Activated naive CD4-positive, alpha-beta T cell treated with anti-CD3 and anti-CD28 coated beads for 36 hours (primary cell): ENCODE data around the gene TEDC2. TPM values are rescaled to one million over a fixed set of nuclear protein-coding genes. Genes with fewer than 3 reads are reported as not detected.

Source experiments
- CTCF ChIA-PET: fragments of 350-600 bp; sonication (Branson Sonifier 250); formaldehyde crosslinking; loops from one replicate; lab custom pipeline; 2021; ENCODE audit warnings: antibody characterized with exemption; lab: Charles Lee
- DNase-seq: peaks from one replicate; pipeline ENCODE4 v3.0.0-alpha.2; 2020
- H3K27ac Mint-ChIP-seq: one replicate; pipeline ENCODE4 v1.8.0; 2021; ENCODE audit warnings: mild to moderate bottlenecking, mixed read lengths
- H3K27me3 Mint-ChIP-seq: one replicate; pipeline ENCODE4 v1.8.0; 2021; ENCODE audit warnings: low read depth, mixed read lengths
- H3K36me3 Mint-ChIP-seq: one replicate; pipeline ENCODE4 v1.8.0; 2021; ENCODE audit warnings: low read depth, mixed read lengths
- H3K4me1 Mint-ChIP-seq: one replicate; pipeline ENCODE4 v1.8.0; 2021; ENCODE audit warnings: low read depth, mixed read lengths
- H3K4me3 Mint-ChIP-seq: one replicate; pipeline ENCODE4 v1.8.0; 2021; ENCODE audit warnings: mild to moderate bottlenecking, moderate library complexity, mixed read lengths
- H3K9me3 Mint-ChIP-seq: one replicate; pipeline ENCODE4 v1.8.0; 2021; ENCODE audit warnings: mixed read lengths
- intact Hi-C: fragments of 100-400 bp; cut with micrococcal nuclease; formaldehyde crosslinking; loops from one replicate; pipeline ENCODE4 v1.15.1; 2023
- total RNA-seq, 2 experiments: library from RNA; stranded (reverse); gene quantifications; one replicate each; pipeline ENCODE4 v1.2.3, GENCODE V29; 2021

The TEDC2 gene
- total RNA-seq, 2 experiments from 2014 or later, result 24.2 to 24.8 TPM

- no peak overlapping the region for H3K27ac Mint-ChIP-seq
- CTCF ChIA-PET, result interaction anchor here (0.6 kb wide), 1 partner anchor 79 kb away, joined by 4 read pairs; no protein-coding TSS in a partner anchor
Measured at GRCh38 chr16:2443555-2443954, 16.4 kb upstream of the TEDC2 start.

GRCh38 chr16:2447920-2448583 lies 11.9 kb upstream of the TEDC2 start:
- Mint-ChIP-seq H3K9me3 (no peaks in the 10 kb centered on the region), H3K27me3 (no peaks in the 10 kb centered on the region), H3K27ac (no peak overlapping the region), H3K36me3 (peaks cover 39% of the 10 kb centered on the region), H3K4me1 (no peaks in the 10 kb centered on the region), H3K4me3 (no peak overlapping the region)
- CTCF ChIA-PET, result no interaction called here
- intact Hi-C loops, result no loop called here
- no peak for DNase-seq

More at GRCh38 chr16:2443555-2443954, 16.4 kb upstream of the TEDC2 start:
- no peak for DNase-seq
- Mint-ChIP-seq H3K36me3 (peaks cover 36% of the 10 kb centered on the region), H3K27me3 (no peaks in the 10 kb centered on the region), H3K4me3 (no peak overlapping the region), H3K9me3 (no peaks in the 10 kb centered on the region), H3K4me1 (peaks cover 6% of the 10 kb centered on the region)
- intact Hi-C loops, result no loop called here

- no peak overlapping the region for H3K27ac Mint-ChIP-seq
- DNase-seq, result no peak
- no peak overlapping the region for H3K4me3 Mint-ChIP-seq
- no peaks in the 10 kb centered on the region for H3K27me3 Mint-ChIP-seq
- intact Hi-C loops, result no loop called here
- H3K36me3 Mint-ChIP-seq, result peaks cover 45% of the 10 kb centered on the region
- H3K4me1 Mint-ChIP-seq, result no peaks in the 10 kb centered on the region
- CTCF ChIA-PET, result no interaction called here
- H3K9me3 Mint-ChIP-seq, result no peaks in the 10 kb centered on the region
Measured at GRCh38 chr16:2449118-2449517, 10.8 kb upstream of the TEDC2 start.

GRCh38 chr16:2450535-2450934 lies 9.4 kb upstream of the TEDC2 start:
- DNase-seq, result no peak
- CTCF ChIA-PET, result interaction anchor here (0.6 to 1.0 kb wide), 3 partner anchors 10 to 749 kb away, joined by 3 read pairs; no protein-coding TSS in a partner anchor
- H3K36me3 Mint-ChIP-seq, result peaks cover 40% of the 10 kb centered on the region
- no peaks in the 10 kb centered on the region for H3K9me3 Mint-ChIP-seq
- H3K27ac Mint-ChIP-seq, result no peak overlapping the region
- H3K4me3 Mint-ChIP-seq, result no peak overlapping the region
- intact Hi-C loops, result no loop called here
- no peaks in the 10 kb centered on the region for H3K27me3 Mint-ChIP-seq
- no peaks in the 10 kb centered on the region for H3K4me1 Mint-ChIP-seq

GRCh38 chr16:2450975-2451381 lies 8.9 kb upstream of the TEDC2 start:
- Mint-ChIP-seq H3K36me3 (peaks cover 39% of the 10 kb centered on the region), H3K4me3 (no peak overlapping the region), H3K27me3 (no peaks in the 10 kb centered on the region), H3K27ac (no peak overlapping the region), H3K4me1 (no peaks in the 10 kb centered on the region), H3K9me3 (no peaks in the 10 kb centered on the region)
- CTCF ChIA-PET, result no interaction called here
- intact Hi-C loops, result no loop called here
- DNase-seq, result no peak

- H3K4me3 Mint-ChIP-seq, result no peak overlapping the region
- H3K9me3 Mint-ChIP-seq, result no peaks in the 10 kb centered on the region
- CTCF ChIA-PET, result no interaction called here
- no peak for DNase-seq
- H3K4me1 Mint-ChIP-seq, result no peaks in the 10 kb centered on the region
- H3K36me3 Mint-ChIP-seq, result peaks cover 35% of the 10 kb centered on the region
- intact Hi-C loops, result no loop called here
- H3K27me3 Mint-ChIP-seq, result no peaks in the 10 kb centered on the region
- H3K27ac Mint-ChIP-seq, result no peak overlapping the region
Measured at GRCh38 chr16:2451851-2452320, 8.0 kb upstream of the TEDC2 start.

- CTCF ChIA-PET, result no interaction called here
- Mint-ChIP-seq H3K27ac (no peak overlapping the region), H3K4me3 (no peak overlapping the region), H3K4me1 (no peaks in the 10 kb centered on the region), H3K27me3 (no peaks in the 10 kb centered on the region), H3K9me3 (no peaks in the 10 kb centered on the region), H3K36me3 (peaks cover 37% of the 10 kb centered on the region)
- DNase-seq, result no peak
- intact Hi-C loops, result no loop called here
Measured at GRCh38 chr16:2452650-2453049, 7.3 kb upstream of the TEDC2 start.

GRCh38 chr16:2455081-2455845 lies 4.6 kb upstream of the TEDC2 start:
- Mint-ChIP-seq H3K27me3 (no peaks in the 10 kb centered on the region), H3K4me1 (peaks cover 5% of the 10 kb centered on the region), H3K27ac (peak overlapping the region; percentile 36), H3K4me3 (no peak overlapping the region), H3K36me3 (peaks cover 36% of the 10 kb centered on the region), H3K9me3 (no peaks in the 10 kb centered on the region)
- intact Hi-C loops, result no loop called here
- CTCF ChIA-PET, result no interaction called here
- DNase-seq, result peak; percentile 3

GRCh38 chr16:2456551-2457153 lies 3.3 kb upstream of the TEDC2 start:
- no peak for DNase-seq
- Mint-ChIP-seq H3K36me3 (peaks cover 30% of the 10 kb centered on the region), H3K27me3 (no peaks in the 10 kb centered on the region), H3K9me3 (no peaks in the 10 kb centered on the region), H3K4me3 (no peak overlapping the region), H3K4me1 (peaks cover 11% of the 10 kb centered on the region), H3K27ac (no peak overlapping the region)
- intact Hi-C loops, result no loop called here
- CTCF ChIA-PET, result interaction anchor here (1.5 kb wide), 1 partner anchor 16 kb away, joined by 4 read pairs; no protein-coding TSS in a partner anchor

GRCh38 chr16:2457267-2457666 lies 2.6 kb upstream of the TEDC2 start:
- no peak overlapping the region for H3K4me3 Mint-ChIP-seq
- H3K36me3 Mint-ChIP-seq, result peaks cover 30% of the 10 kb centered on the region
- DNase-seq, result no peak
- H3K4me1 Mint-ChIP-seq, result peaks cover 11% of the 10 kb centered on the region
- H3K27ac Mint-ChIP-seq, result no peak overlapping the region
- no peaks in the 10 kb centered on the region for H3K27me3 Mint-ChIP-seq
- H3K9me3 Mint-ChIP-seq, result no peaks in the 10 kb centered on the region
- CTCF ChIA-PET, result interaction anchor here (1.5 kb wide), 1 partner anchor 16 kb away, joined by 4 read pairs; no protein-coding TSS in a partner anchor
- intact Hi-C loops, result no loop called here

GRCh38 chr16:2457946-2458345 lies 2.0 kb upstream of the TEDC2 start:
- Mint-ChIP-seq H3K36me3 (peaks cover 25% of the 10 kb centered on the region), H3K4me3 (no peak overlapping the region), H3K27me3 (no peaks in the 10 kb centered on the region), H3K27ac (no peak overlapping the region), H3K4me1 (peaks cover 11% of the 10 kb centered on the region), H3K9me3 (no peaks in the 10 kb centered on the region)
- intact Hi-C loops, result no loop called here
- DNase-seq, result no peak
- CTCF ChIA-PET, result interaction anchor here (1.5 kb wide), 1 partner anchor 17 kb away, joined by 4 read pairs; no protein-coding TSS in a partner anchor

GRCh38 chr16:2458887-2459646 lies 842 bp upstream of the TEDC2 start:
- Mint-ChIP-seq H3K9me3 (no peaks in the 10 kb centered on the region), H3K27me3 (no peaks in the 10 kb centered on the region), H3K27ac (peak overlapping the region; percentile 64), H3K4me3 (peak overlapping the region; percentile 74), H3K36me3 (peaks cover 16% of the 10 kb centered on the region), H3K4me1 (peaks cover 11% of the 10 kb centered on the region)
- intact Hi-C loops, result no loop called here
- no peak for DNase-seq
- CTCF ChIA-PET, result interaction anchor here (0.9 kb wide), 1 partner anchor 19 kb away, joined by 3 read pairs; no protein-coding TSS in a partner anchor
